PC-9 (cell line): ENCODE data around the gene SHANK2.

Experiments
- EZH2 ChIP-seq: fragments of 200-600 bp; sonication (generic); IDR thresholded peaks from 2 replicates; pipeline ENCODE4 v1.8.0; 2017; ENCODE audit warnings: antibody characterized with exemption, low read depth
- TF ChIP-seq, protein P1 (sequence below): fragments of 200-600 bp; sonication (generic); conservative IDR thresholded peaks from 2 replicates; pipeline ENCODE4 v1.6.1; 2017; ENCODE audit warnings: mixed run types, antibody characterized with exemption, mild to moderate bottlenecking, moderate library complexity

DNA sequence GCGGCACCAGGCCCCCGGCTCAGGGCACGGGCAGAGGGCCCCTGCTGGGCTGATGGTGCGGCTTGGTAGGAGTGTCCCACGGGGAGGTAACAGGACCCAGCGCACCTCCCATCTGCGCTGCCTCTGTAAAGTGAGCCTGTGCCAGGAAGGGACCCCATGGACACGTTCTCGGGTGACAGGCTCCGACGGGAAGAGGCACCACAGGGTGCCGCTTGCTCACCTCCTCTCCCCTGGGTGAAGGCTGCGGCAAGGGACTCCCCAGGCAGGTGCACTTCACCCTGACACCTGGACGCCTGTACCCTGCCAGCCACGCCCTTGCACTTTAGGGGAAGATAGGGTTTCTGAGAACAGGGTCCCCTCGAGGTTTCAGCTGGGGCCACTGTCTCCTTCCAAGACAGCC lies 48.1 kb downstream of the SHANK2 start:
- TF ChIP-seq, protein P1, sequence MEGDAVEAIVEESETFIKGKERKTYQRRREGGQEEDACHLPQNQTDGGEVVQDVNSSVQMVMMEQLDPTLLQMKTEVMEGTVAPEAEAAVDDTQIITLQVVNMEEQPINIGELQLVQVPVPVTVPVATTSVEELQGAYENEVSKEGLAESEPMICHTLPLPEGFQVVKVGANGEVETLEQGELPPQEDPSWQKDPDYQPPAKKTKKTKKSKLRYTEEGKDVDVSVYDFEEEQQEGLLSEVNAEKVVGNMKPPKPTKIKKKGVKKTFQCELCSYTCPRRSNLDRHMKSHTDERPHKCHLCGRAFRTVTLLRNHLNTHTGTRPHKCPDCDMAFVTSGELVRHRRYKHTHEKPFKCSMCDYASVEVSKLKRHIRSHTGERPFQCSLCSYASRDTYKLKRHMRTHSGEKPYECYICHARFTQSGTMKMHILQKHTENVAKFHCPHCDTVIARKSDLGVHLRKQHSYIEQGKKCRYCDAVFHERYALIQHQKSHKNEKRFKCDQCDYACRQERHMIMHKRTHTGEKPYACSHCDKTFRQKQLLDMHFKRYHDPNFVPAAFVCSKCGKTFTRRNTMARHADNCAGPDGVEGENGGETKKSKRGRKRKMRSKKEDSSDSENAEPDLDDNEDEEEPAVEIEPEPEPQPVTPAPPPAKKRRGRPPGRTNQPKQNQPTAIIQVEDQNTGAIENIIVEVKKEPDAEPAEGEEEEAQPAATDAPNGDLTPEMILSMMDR: no peak
- no peak for TF ChIP-seq EZH2
